Fibroblast of lung (primary cell): ENCODE measurements around the gene IL17C.

ENCODE experiments used
- EZH2 ChIP-seq: IDR thresholded peaks from 2 replicates; pipeline ENCODE4 v1.5.1; 2012; ENCODE audit warnings: low read length, control low read depth, mild to moderate bottlenecking; ENCODE audit errors: missing control alignments
- TF ChIP-seq, protein P1 (sequence below), 2 donors: IDR thresholded peaks in 1 of 2; conservative IDR thresholded peaks in 1 of 2; 1 replicate in 1 of 2; 2 replicates in 1 of 2; pipeline ENCODE4 v1.5.1; 2011 to 2012; ENCODE audit warnings: low read length in 2 of 2, control low read depth in 1 of 2, inconsistent platforms in 1 of 2, low read depth in 1 of 2, mild to moderate bottlenecking in 1 of 2

DNA sequence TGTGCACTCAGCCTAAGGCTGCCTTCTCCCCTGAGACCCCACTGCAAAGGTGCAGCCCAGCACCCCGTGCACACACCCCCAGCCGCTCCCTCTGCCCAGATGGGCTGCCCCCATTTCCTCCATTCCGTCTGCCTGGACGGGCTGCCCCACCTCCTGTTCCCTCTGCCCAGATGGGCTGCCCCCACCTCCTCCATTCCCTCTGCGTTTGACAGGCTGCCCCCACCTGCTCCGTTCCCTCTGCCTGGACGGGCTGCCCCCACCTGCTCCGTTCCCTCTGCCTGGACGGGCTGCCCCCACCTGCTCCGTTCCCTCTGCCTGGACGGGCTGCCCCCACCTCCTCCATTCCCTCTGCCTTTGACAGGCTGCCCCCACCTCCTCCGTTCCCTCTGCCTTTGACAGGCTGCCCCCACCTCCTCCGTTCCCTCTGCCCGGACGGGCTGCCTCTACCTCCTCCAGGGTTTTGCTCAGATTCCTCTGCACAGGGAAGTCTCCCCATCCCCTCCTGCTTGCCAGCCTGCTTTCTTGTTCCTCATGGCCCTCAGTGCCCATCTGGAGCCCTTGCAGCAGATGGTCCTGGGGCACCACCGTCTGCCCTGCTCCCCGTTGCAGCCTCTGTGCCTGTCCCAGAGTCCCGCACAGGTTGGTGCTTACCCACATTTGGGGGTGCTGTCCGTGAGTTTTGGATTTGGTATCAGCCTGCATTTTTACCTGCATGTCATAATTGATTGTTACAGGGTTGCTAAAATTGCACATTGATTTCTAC is 23.4 kb upstream of the IL17C start:
- TF ChIP-seq, protein P1, sequence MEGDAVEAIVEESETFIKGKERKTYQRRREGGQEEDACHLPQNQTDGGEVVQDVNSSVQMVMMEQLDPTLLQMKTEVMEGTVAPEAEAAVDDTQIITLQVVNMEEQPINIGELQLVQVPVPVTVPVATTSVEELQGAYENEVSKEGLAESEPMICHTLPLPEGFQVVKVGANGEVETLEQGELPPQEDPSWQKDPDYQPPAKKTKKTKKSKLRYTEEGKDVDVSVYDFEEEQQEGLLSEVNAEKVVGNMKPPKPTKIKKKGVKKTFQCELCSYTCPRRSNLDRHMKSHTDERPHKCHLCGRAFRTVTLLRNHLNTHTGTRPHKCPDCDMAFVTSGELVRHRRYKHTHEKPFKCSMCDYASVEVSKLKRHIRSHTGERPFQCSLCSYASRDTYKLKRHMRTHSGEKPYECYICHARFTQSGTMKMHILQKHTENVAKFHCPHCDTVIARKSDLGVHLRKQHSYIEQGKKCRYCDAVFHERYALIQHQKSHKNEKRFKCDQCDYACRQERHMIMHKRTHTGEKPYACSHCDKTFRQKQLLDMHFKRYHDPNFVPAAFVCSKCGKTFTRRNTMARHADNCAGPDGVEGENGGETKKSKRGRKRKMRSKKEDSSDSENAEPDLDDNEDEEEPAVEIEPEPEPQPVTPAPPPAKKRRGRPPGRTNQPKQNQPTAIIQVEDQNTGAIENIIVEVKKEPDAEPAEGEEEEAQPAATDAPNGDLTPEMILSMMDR (conservative IDR thresholded peaks at IDR 0.05 in 1 of 2, IDR thresholded peaks at IDR 0.05 in 1 of 2; ENCODE audit: low read depth in 1 of 2, low read length in 2 of 2), result no peak
- TF ChIP-seq EZH2, result no peak
